A549 (cell line): ENCODE results near the gene ANXA10. TPM values are rescaled to one million over a fixed set of nuclear protein-coding genes. Genes with fewer than 3 reads are reported as not detected.

Experiments
- ATAC-seq, 2 experiments: fragments of 200-7000 bp in 1 of 2; fragments of >200 bp in 1 of 2; cut with Nextera tagmentation in 1 of 2; cut with Tn5 transposase in 1 of 2; 3 replicates each; pipeline versions ENCODE4 v1.8.0 to v1.9.1; 2018 to 2020; ENCODE audit warnings: mild to moderate bottlenecking in 1 of 2, moderate library complexity in 1 of 2
- CTCF ChIA-PET: fragments of 300-600 bp; sonication (Branson Sonifier 250); formaldehyde crosslinking; extraction: SDS; loops from one replicate; lab custom pipeline; 2021; ENCODE audit warnings: antibody characterized with exemption, inconsistent platforms; lab: Yijun Ruan, JAX
- POLR2A ChIA-PET: fragments of 350-600 bp; formaldehyde crosslinking; extraction: SDS; loops from one replicate; lab custom pipeline; 2021; ENCODE audit warnings: antibody characterized with exemption, inconsistent platforms; lab: Yijun Ruan, JAX
- DNase-seq, 2 experiments: peaks; one replicate each; pipeline versions ENCODE4 v3.0.0 to v3.0.0-alpha.2; 2011 to 2016; ENCODE audit warnings: low read depth in 1 of 2, low spot score in 1 of 2
- FAIRE-seq: peaks from 2 replicates; lab custom pipeline; 2011; peaks lifted over from hg19 to GRCh38; lab: Jason Lieb, UNC
- H3K27ac ChIP-seq, 2 experiments: fragments of >200 bp; sonication (Bioruptor Twin); formaldehyde crosslinking; 3 replicates each; pipeline ENCODE4 v1.5.1; 2016 to 2017
- H3K4me1 ChIP-seq: fragments of >200 bp; sonication (Bioruptor Twin); formaldehyde crosslinking; 3 replicates; pipeline ENCODE4 v1.6.1; 2016
- H3K4me2 ChIP-seq: fragments of >200 bp; sonication (Bioruptor Twin); formaldehyde crosslinking; 3 replicates; pipeline ENCODE4 v1.6.1; 2016
- H3K4me3 ChIP-seq: fragments of >200 bp; sonication (Bioruptor Twin); formaldehyde crosslinking; 3 replicates; pipeline ENCODE4 v1.5.1; 2016
- H3K9me3 ChIP-seq: fragments of >200 bp; sonication (Bioruptor Twin); formaldehyde crosslinking; 3 replicates; pipeline ENCODE4 v1.6.1; 2016
- ATOH8 ChIP-seq: fragments of 250-450 bp; sonication (Bioruptor Pico); IDR thresholded peaks from 2 replicates; pipeline ENCODE4 v1.5.0; 2020; ENCODE audit warnings: low read depth, mild to moderate bottlenecking, moderate library complexity
- BCL3 ChIP-seq: fragments of >200 bp; sonication (Bioruptor Twin); formaldehyde crosslinking; IDR thresholded peaks from 3 replicates; pipeline ENCODE4 v1.6.1; 2016
- CHD2 ChIP-seq: fragments of 150-350 bp; IDR thresholded peaks from 2 replicates; pipeline ENCODE4 v1.6.1; 2014; ENCODE audit warnings: low read length; ENCODE audit not compliant: partially characterized antibody
- EHF ChIP-seq: fragments of 250-450 bp; sonication (Bioruptor Pico); IDR thresholded peaks from 2 replicates; pipeline ENCODE4 v1.5.0; 2020; ENCODE audit warnings: mild to moderate bottlenecking
- ELK1 ChIP-seq: fragments of 150-350 bp; IDR thresholded peaks from 2 replicates; pipeline ENCODE4 v1.6.1; 2014; ENCODE audit warnings: low read depth, mild to moderate bottlenecking, low read length
- EP300 ChIP-seq, 2 experiments: fragments of >200 bp; sonication (Bioruptor Twin); formaldehyde crosslinking; IDR thresholded peaks; 2 replicates in 1 of 2; 3 replicates in 1 of 2; pipeline ENCODE4 v1.6.1; 2016 to 2017
- ESRRA ChIP-seq: fragments of 150-350 bp; IDR thresholded peaks from 2 replicates; pipeline ENCODE4 v1.6.1; 2014; ENCODE audit warnings: mild to moderate bottlenecking, low read length, borderline replicate concordance
- FOSL2 ChIP-seq, 2 experiments: fragments of 450-650 bp in 1 of 2; fragments of >200 bp in 1 of 2; sonication (Bioruptor Twin) in 1 of 2; formaldehyde crosslinking; IDR thresholded peaks; 2 replicates each; pipeline versions ENCODE4 v1.5.0 to v1.6.1; 2016 to 2020; ENCODE audit warnings: mild to moderate bottlenecking in 1 of 2, moderate library complexity in 1 of 2
- FOXS1 ChIP-seq: fragments of 250-450 bp; sonication (Bioruptor Pico); IDR thresholded peaks from 2 replicates; pipeline ENCODE4 v1.5.0; 2020; ENCODE audit warnings: mild to moderate bottlenecking, moderate library complexity
- HDAC2 ChIP-seq: fragments of 200-600 bp; sonication (generic); IDR thresholded peaks from 2 replicates; pipeline ENCODE4 v1.6.1; 2016
- HEYL ChIP-seq: fragments of 250-450 bp; sonication (Bioruptor Pico); IDR thresholded peaks from 2 replicates; pipeline ENCODE4 v1.8.0; 2021; ENCODE audit warnings: mild to moderate bottlenecking, moderate library complexity
- HMGXB4 ChIP-seq: fragments of 250-450 bp; sonication (Bioruptor Pico); IDR thresholded peaks from 2 replicates; pipeline ENCODE4 v1.5.0; 2021; ENCODE audit warnings: mild to moderate bottlenecking, moderate library complexity, borderline replicate concordance
- HOXB13 ChIP-seq: fragments of 250-450 bp; sonication (Bioruptor Pico); IDR thresholded peaks from 2 replicates; pipeline ENCODE4 v1.5.0; 2020; ENCODE audit warnings: low read depth, mild to moderate bottlenecking, moderate library complexity
- HOXB5 ChIP-seq: fragments of 250-450 bp; sonication (Bioruptor Pico); IDR thresholded peaks from 2 replicates; pipeline ENCODE4 v1.5.0; 2020; ENCODE audit warnings: mild to moderate bottlenecking, moderate library complexity
- JUN ChIP-seq, 2 experiments: fragments of >200 bp; sonication (Bioruptor Twin); formaldehyde crosslinking; IDR thresholded peaks; 2 replicates in 1 of 2; 3 replicates in 1 of 2; pipeline ENCODE4 v1.6.1; 2016 to 2017
- JUNB ChIP-seq: fragments of >200 bp; sonication (Bioruptor Twin); formaldehyde crosslinking; IDR thresholded peaks from 2 replicates; pipeline ENCODE4 v1.6.1; 2016
- KDM1A ChIP-seq: fragments of 200-600 bp; sonication (generic); IDR thresholded peaks from 2 replicates; pipeline ENCODE4 v1.6.1; 2016; ENCODE audit warnings: low read depth, mild to moderate bottlenecking
- KDM5A ChIP-seq: fragments of 200-600 bp; sonication (generic); IDR thresholded peaks from 2 replicates; pipeline ENCODE4 v1.6.1; 2016; ENCODE audit warnings: antibody characterized with exemption, mild to moderate bottlenecking
- PBX3 ChIP-seq: IDR thresholded peaks from 2 replicates; pipeline ENCODE4 v1.6.1; 2012
- POLR2A ChIP-seq: IDR thresholded peaks from 2 replicates; pipeline ENCODE4 v1.6.1; 2012; ENCODE audit warnings: mild to moderate bottlenecking, low read length
- POLR2AphosphoS2 ChIP-seq: conservative IDR thresholded peaks from 2 replicates; pipeline ENCODE4 v1.6.1; 2012; ENCODE audit warnings: low read length, improper control_type of control experiment, inconsistent platforms
- RARB ChIP-seq: fragments of 250-450 bp; sonication (Bioruptor Pico); IDR thresholded peaks from 2 replicates; pipeline ENCODE4 v1.8.0; 2021; ENCODE audit warnings: mild to moderate bottlenecking, moderate library complexity
- RCOR1 ChIP-seq: fragments of 150-350 bp; IDR thresholded peaks from 2 replicates; pipeline ENCODE4 v1.6.1; 2014; ENCODE audit warnings: antibody characterized with exemption, low read length, low read depth
- RFX5 ChIP-seq: fragments of 450-650 bp; IDR thresholded peaks from 2 replicates; pipeline ENCODE4 v1.7.1; 2014; ENCODE audit warnings: antibody characterized with exemption, mild to moderate bottlenecking, moderate library complexity
- SREBF2 ChIP-seq: fragments of 450-650 bp; IDR thresholded peaks from 2 replicates; pipeline ENCODE4 v1.6.1; 2014; ENCODE audit warnings: mild to moderate bottlenecking, moderate library complexity
- USF2 ChIP-seq: fragments of 450-650 bp; IDR thresholded peaks from 2 replicates; pipeline ENCODE4 v1.6.1; 2014; ENCODE audit warnings: antibody characterized with exemption
- ZFP36 ChIP-seq: fragments of 450-650 bp; IDR thresholded peaks from 2 replicates; pipeline ENCODE4 v1.6.1; 2014; ENCODE audit warnings: borderline replicate concordance; ENCODE audit not compliant: partially characterized antibody
- ZSCAN20 ChIP-seq: fragments of 250-450 bp; sonication (Bioruptor Pico); IDR thresholded peaks from 2 replicates; pipeline ENCODE4 v1.8.0; 2022; ENCODE audit warnings: mild to moderate bottlenecking, moderate library complexity
- WGBS: methylation state at CpG from one replicate; pipeline ENCODE4 v1.1.6; 2017; ENCODE audit errors: missing lambda C conversion rate; 5-methylcytosine and 5-hydroxymethylcytosine counted together
- polyA plus RNA-seq, 4 experiments: library from polyadenylated mRNA; depleted of rRNA in 3 of 4; stranded (reverse); fragments of >200 nt; fragmentation: RNase III in 1 of 4; extraction: RNeasy Plus Mini Kit Qiagen cat#74134 plus additional on column Dnase treatment in 1 of 4; gene quantifications; 2 replicates in 3 of 4; 3 replicates in 1 of 4; pipeline ENCODE4 v1.2.3, GENCODE V29; 2011 to 2017

ANXA10 gene
- polyA plus RNA-seq, 2 of the 4 experiments (the other 2 are of a cell fraction) = 1.7 to 4.0 TPM

- Histone ChIP-seq H3K4me3 (no peak overlapping the region), H3K9me3 (no peaks in the 10 kb centered on the region), H3K4me1 (no peaks in the 10 kb centered on the region), H3K4me2 (no peak overlapping the region), H3K27ac (no peak overlapping the region)
- no peak for TF ChIP-seq POLR2A
- no peak for TF ChIP-seq RARB (CRISPR knock-in tag)
- TF ChIP-seq HMGXB4 = no peak
- no peak for TF ChIP-seq HDAC2
- no peak for TF ChIP-seq FOSL2 (IDR thresholded peaks at IDR 0.05)
- TF ChIP-seq FOSL2 (CRISPR knock-in tag; IDR thresholded peaks at IDR 0.05) = no peak
- TF ChIP-seq ZSCAN20 (CRISPR knock-in tag) = no peak
- TF ChIP-seq HOXB13 (CRISPR knock-in tag) = no peak
- no peak for TF ChIP-seq KDM5A
- TF ChIP-seq ESRRA = no peak
- TF ChIP-seq JUNB = no peak
- no peak for TF ChIP-seq ELK1
- CTCF ChIA-PET = interaction anchor here (0.6 kb wide), 1 partner anchor 1427 kb away, joined by 3 read pairs; no protein-coding TSS in a partner anchor
- no peak for FAIRE-seq
- POLR2A ChIA-PET = no interaction called here
- no peak for ATAC-seq
- WGBS = 58% methylated on average over 1 of the region's 1 CpG
- no peak for DNase-seq
Observed at GRCh38 chr4:168059251-168059650, 33.1 kb upstream of the ANXA10 start.

GRCh38 chr4:168063031-168063430 is 29.3 kb upstream of the ANXA10 start:
- Histone ChIP-seq H3K27ac (no peak overlapping the region), H3K4me2 (no peak overlapping the region), H3K4me3 (no peak overlapping the region), H3K4me1 (no peaks in the 10 kb centered on the region), H3K9me3 (no peaks in the 10 kb centered on the region)
- ChIA-PET POLR2A (no interaction called here), CTCF (no interaction called here)
- WGBS = 65% methylated on average over 4 of the region's 4 CpGs
- DNase-seq (no peak), FAIRE-seq (no peak), ATAC-seq (no peak)
- TF ChIP-seq HOXB13 (CRISPR knock-in tag) (no peak), SREBF2 (no peak), RFX5 (no peak), EP300 (IDR thresholded peaks at IDR 0.05) (no peak), JUN (IDR thresholded peaks at IDR 0.05) (no peak), POLR2AphosphoS2 (no peak), KDM1A (no peak), HEYL (no peak), ZFP36 (no peak)
- TF ChIP-seq, all 56 proteins: peak for 0

GRCh38 chr4:168070903-168071302 is 21.4 kb upstream of the ANXA10 start:
- Histone ChIP-seq H3K9me3 (no peaks in the 10 kb centered on the region), H3K4me2 (no peak overlapping the region), H3K4me3 (no peak overlapping the region), H3K27ac (no peak overlapping the region), H3K4me1 (no peaks in the 10 kb centered on the region)
- DNase-seq (no peak), FAIRE-seq (no peak), ATAC-seq (no peak)
- WGBS = 25% methylated on average over 1 of the region's 1 CpG
- POLR2A ChIA-PET = no interaction called here
- CTCF ChIA-PET = no interaction called here
- TF ChIP-seq BCL3 (no peak), RARB (CRISPR knock-in tag) (no peak), HOXB5 (CRISPR knock-in tag) (no peak), ATOH8 (CRISPR knock-in tag) (no peak), PBX3 (no peak), ELK1 (no peak), CHD2 (no peak), EHF (no peak), FOXS1 (CRISPR knock-in tag) (no peak), HDAC2 (no peak), RCOR1 (no peak), USF2 (no peak)
